Endodermal cell (in vitro differentiated cells): ENCODE results near the gene DPH2. TPM values are rescaled to one million over a fixed set of nuclear protein-coding genes. Genes with fewer than 3 reads are reported as not detected.

Experiments
- DNase-seq: peaks from one replicate; pipeline ENCODE4 v3.0.0-alpha.2; 2017
- H3K27ac ChIP-seq: 2 replicates; pipeline ENCODE4 v1.5.1; 2013; ENCODE audit warnings: mild to moderate bottlenecking, low read depth, low read length, moderate library complexity
- H3K27me3 ChIP-seq: 2 replicates; pipeline ENCODE4 v1.6.1; 2013; ENCODE audit warnings: mild to moderate bottlenecking, low read length, moderate library complexity; ENCODE audit not compliant: insufficient read depth, control insufficient read depth, poor library complexity, severe bottlenecking
- H3K36me3 ChIP-seq: 2 replicates; pipeline ENCODE4 v1.7.0; 2013; ENCODE audit warnings: mild to moderate bottlenecking, low read length, moderate library complexity; ENCODE audit not compliant: control insufficient read depth, insufficient read depth
- H3K4me1 ChIP-seq: one replicate; pipeline ENCODE4 v1.7.0; 2013; ENCODE audit warnings: low read length; ENCODE audit not compliant: control insufficient read depth, insufficient read depth
- H3K4me3 ChIP-seq: 2 replicates; pipeline ENCODE4 v1.5.1; 2013; ENCODE audit warnings: mild to moderate bottlenecking, low read length, moderate library complexity
- H3K9ac ChIP-seq: 2 replicates; pipeline ENCODE4 v1.6.1; 2013; ENCODE audit warnings: mild to moderate bottlenecking, low read length, moderate library complexity; ENCODE audit not compliant: poor library complexity, severe bottlenecking; ENCODE audit errors: extremely low read depth
- H3K9me3 ChIP-seq: 2 replicates; pipeline ENCODE4 v1.6.1; 2013; ENCODE audit warnings: mild to moderate bottlenecking, low read length, moderate library complexity; ENCODE audit not compliant: control insufficient read depth
- H3K27ac Mint-ChIP-seq: 2 replicates; pipeline ENCODE4 v1.8.0; 2020; ENCODE audit warnings: mixed read lengths
- H3K27me3 Mint-ChIP-seq: 2 replicates; pipeline ENCODE4 v1.8.0; 2021; ENCODE audit warnings: mild to moderate bottlenecking, mixed read lengths; ENCODE audit not compliant: insufficient read depth
- H3K36me3 Mint-ChIP-seq: 2 replicates; pipeline ENCODE4 v1.8.0; 2020; ENCODE audit warnings: low read depth, mixed read lengths
- H3K4me1 Mint-ChIP-seq: 2 replicates; pipeline ENCODE4 v1.8.0; 2020; ENCODE audit warnings: mixed read lengths
- H3K4me3 Mint-ChIP-seq: 2 replicates; pipeline ENCODE4 v1.8.0; 2020; ENCODE audit warnings: mild to moderate bottlenecking, moderate library complexity, mixed read lengths
- H3K9me3 Mint-ChIP-seq: 2 replicates; pipeline ENCODE4 v1.8.0; 2020; ENCODE audit warnings: mild to moderate bottlenecking, mixed read lengths
- WGBS, 2 experiments: methylation state at CpG; one replicate each; pipeline versions ENCODE4 v1.1.5 to v1.1.7; 2013; ENCODE audit warnings: missing lambda C conversion rate in 2 of 2, mixed read lengths in 1 of 2; ENCODE audit not compliant: insufficient coverage in 1 of 2, insufficient read length in 1 of 2; 5-methylcytosine and 5-hydroxymethylcytosine counted together
- total RNA-seq, 2 donors: library from RNA; stranded (reverse); fragmentation: NEBNext Ultra II Directional in 1 of 2; extraction: Animal tissue kit (Norgen Biotek cat#: 25700) in 1 of 2; gene quantifications; 2 replicates in 1 of 2; 3 replicates in 1 of 2; pipeline ENCODE4 v1.2.1, GENCODE V29; 2021
- TF ChIP-seq, protein P1 (sequence below): fragments of 200-600 bp; sonication (generic); conservative IDR thresholded peaks from 2 replicates; pipeline ENCODE4 v1.5.0; 2021; ENCODE audit warnings: antibody characterized with exemption, mild to moderate bottlenecking

The DPH2 gene
- total RNA-seq, 2 donors from 2014 or later = 28.5 to 31.3 TPM

DNA sequence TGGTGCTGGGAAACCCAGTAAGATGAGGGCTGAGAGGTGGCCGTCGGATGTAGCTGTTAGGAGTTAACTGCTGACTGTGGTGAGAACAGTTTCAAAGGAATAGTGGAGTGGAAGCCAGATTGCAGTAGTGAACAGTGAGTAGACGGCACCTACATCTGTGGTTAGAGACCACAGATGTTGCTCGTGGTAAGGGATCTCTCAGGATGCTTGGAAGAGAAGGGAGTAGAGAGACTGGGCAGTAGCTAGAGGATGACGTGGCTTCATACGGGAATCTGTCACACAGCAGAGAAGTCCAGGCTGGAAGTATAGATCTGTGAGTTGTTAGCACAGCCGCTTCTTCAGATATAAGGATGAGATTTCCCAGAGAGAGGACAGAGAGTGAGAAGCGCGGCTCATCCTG is 44.0 kb upstream of the DPH2 start:
- Histone ChIP-seq H3K36me3 (no peaks in the 10 kb centered on the region), H3K27ac (no peak overlapping the region), H3K27me3 (no peaks in the 10 kb centered on the region), H3K4me3 (no peak overlapping the region), H3K9me3 (no peaks in the 10 kb centered on the region), H3K9ac (no peak overlapping the region), H3K4me1 (no peaks in the 10 kb centered on the region)
- TF ChIP-seq, protein P1, sequence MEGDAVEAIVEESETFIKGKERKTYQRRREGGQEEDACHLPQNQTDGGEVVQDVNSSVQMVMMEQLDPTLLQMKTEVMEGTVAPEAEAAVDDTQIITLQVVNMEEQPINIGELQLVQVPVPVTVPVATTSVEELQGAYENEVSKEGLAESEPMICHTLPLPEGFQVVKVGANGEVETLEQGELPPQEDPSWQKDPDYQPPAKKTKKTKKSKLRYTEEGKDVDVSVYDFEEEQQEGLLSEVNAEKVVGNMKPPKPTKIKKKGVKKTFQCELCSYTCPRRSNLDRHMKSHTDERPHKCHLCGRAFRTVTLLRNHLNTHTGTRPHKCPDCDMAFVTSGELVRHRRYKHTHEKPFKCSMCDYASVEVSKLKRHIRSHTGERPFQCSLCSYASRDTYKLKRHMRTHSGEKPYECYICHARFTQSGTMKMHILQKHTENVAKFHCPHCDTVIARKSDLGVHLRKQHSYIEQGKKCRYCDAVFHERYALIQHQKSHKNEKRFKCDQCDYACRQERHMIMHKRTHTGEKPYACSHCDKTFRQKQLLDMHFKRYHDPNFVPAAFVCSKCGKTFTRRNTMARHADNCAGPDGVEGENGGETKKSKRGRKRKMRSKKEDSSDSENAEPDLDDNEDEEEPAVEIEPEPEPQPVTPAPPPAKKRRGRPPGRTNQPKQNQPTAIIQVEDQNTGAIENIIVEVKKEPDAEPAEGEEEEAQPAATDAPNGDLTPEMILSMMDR = no peak
- H3K36me3 Mint-ChIP-seq = peaks cover 10% of the 10 kb centered on the region
- no peaks in the 10 kb centered on the region for H3K4me1 Mint-ChIP-seq
- H3K27me3 Mint-ChIP-seq = peaks cover 3% of the 10 kb centered on the region
- H3K4me3 Mint-ChIP-seq = no peak overlapping the region
- DNase-seq = no peak
- 96 to 98% methylated on average over 9 of the region's 9 CpGs for WGBS, 2 experiments
- H3K27ac Mint-ChIP-seq = no peak overlapping the region
- H3K9me3 Mint-ChIP-seq = no peaks in the 10 kb centered on the region

DNA sequence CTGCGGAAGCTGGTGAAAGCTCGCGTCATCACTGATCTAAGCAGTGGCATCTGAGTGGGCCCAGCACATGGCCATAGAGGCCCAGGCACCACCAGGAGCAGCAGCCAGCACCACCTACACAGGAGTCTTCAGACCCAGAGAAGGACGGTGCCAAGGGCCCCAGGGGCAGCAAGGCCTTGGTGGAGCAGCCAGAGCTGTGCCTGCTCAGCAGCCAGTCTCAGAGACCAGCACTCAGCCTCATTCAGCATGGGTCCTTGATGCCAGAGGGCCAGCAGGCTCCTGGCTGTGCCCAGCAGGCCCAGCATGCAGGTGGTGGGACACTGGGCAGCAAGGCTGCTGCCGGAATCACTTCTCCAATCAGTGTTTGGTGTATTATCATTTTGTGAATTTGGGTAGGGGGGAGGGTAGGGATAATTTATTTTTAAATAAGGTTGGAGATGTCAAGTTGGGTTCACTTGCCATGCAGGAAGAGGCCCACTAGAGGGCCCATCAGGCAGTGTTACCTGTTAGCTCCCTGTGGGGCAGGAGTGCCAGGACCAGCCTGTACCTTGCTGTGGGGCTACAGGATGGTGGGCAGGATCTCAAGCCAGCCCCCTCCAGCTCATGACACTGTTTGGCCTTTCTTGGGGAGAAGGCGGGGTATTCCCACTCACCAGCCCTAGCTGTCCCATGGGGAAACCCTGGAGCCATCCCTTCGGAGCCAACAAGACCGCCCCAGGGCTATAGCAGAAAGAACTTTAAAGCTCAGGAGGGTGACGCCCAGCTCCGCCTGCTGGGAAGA is 39.5 kb upstream of the DPH2 start:
- Mint-ChIP-seq H3K4me3 (no peak overlapping the region), H3K27ac (no peak overlapping the region), H3K27me3 (peaks cover 23% of the 10 kb centered on the region), H3K36me3 (peaks cover 10% of the 10 kb centered on the region), H3K4me1 (peaks cover 12% of the 10 kb centered on the region), H3K9me3 (no peaks in the 10 kb centered on the region)
- H3K4me1 ChIP-seq = no peaks in the 10 kb centered on the region
- WGBS, 2 experiments = 90 to 93% methylated on average over 10 of the region's 10 CpGs
- DNase-seq = peak; percentile 84
- no peak overlapping the region for H3K4me3 ChIP-seq
- TF ChIP-seq, protein P1 = peak; percentile 84
- H3K9me3 ChIP-seq = no peaks in the 10 kb centered on the region
- H3K9ac ChIP-seq = no peak overlapping the region
- H3K27me3 ChIP-seq = peaks cover 27% of the 10 kb centered on the region
- H3K36me3 ChIP-seq = no peaks in the 10 kb centered on the region
- no peak overlapping the region for H3K27ac ChIP-seq

DNA sequence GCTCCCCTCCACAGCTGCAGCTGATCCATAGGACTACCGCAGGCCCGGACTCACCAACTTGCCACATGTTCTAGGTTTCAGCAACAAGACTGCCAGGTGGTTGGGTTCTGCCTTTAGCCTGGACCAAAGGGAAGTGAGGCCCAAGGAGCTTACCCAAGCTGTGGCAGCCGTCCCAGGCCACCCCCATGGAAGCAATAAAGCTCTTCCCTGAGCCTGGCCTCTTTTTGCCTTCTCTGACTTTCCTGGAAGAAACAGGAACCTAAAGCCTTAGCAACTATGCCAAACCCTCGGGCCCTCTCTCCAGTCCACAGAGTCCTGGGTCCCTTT is 38.9 kb upstream of the DPH2 start:
- no peak overlapping the region for H3K27ac ChIP-seq
- H3K9me3 ChIP-seq = no peaks in the 10 kb centered on the region
- DNase-seq = no peak
- no peaks in the 10 kb centered on the region for H3K9me3 Mint-ChIP-seq
- no peaks in the 10 kb centered on the region for H3K4me1 ChIP-seq
- peaks cover 16% of the 10 kb centered on the region for H3K4me1 Mint-ChIP-seq
- H3K36me3 Mint-ChIP-seq = peaks cover 6% of the 10 kb centered on the region
- H3K36me3 ChIP-seq = no peaks in the 10 kb centered on the region
- H3K27me3 Mint-ChIP-seq = peaks cover 23% of the 10 kb centered on the region
- WGBS, 2 experiments = 84 to 93% methylated on average over 4 of the region's 4 CpGs
- no peak overlapping the region for H3K4me3 ChIP-seq
- H3K27ac Mint-ChIP-seq = no peak overlapping the region
- TF ChIP-seq, protein P1 = no peak
- peaks cover 27% of the 10 kb centered on the region for H3K27me3 ChIP-seq
- H3K9ac ChIP-seq = no peak overlapping the region
- H3K4me3 Mint-ChIP-seq = no peak overlapping the region
